HG03442 (cell line): ENCODE results near the gene TTLL6.
"Not testable (repeated sequence)": the region's sequence is repeated elsewhere in the genome, so short reads cannot be mapped to it uniquely, and the experiment has no call there.

Source experiments
- ATAC-seq: cut with Tn5 transposase; IDR thresholded peaks from one replicate; pipeline ENCODE4 v1.9.1; 2021; ENCODE audit warnings: mild to moderate bottlenecking, moderate library complexity; ENCODE audit not compliant: unreplicated experiment

Gene TTLL6

GRCh38 chr17:48725004-48725287 lies 92.1 kb downstream of the TTLL6 start:
- no peak for ATAC-seq

DNA sequence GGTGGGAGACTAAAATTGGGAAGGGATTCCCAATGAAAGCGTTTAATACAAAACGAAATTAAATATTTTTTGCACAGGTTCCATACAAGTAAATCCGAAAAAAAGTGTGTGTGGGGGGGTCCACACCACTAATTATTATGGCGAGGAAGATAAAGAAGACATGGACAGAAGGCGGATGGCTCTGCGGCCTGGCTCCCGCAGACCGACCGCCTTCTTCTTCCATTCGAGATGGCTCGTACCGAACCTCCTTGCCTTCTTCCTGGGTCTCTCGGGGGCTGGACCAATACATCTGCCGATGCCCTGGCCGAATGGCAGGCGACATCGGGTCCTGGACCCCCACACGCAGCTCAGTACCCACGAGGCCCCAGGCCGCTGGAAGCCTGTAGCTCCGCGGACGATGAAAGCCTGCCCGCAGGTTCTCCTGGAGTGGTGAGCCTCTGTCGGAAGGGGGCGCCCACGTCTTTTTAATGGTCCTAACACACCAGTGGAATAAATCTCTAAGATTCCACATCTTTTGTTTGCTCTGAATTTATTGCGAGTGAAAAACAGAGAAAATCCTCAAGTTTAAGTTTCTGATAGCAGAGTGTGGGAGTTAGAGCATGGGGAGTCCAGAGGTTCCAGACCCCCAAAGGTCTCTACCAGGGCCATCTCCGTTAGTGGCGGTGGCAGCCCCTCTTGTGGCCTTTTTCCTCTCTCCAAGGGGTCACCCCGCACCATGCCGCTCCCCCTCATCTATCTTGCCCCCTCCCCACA lies 92.6 kb downstream of the TTLL6 start:
- no peak for ATAC-seq

DNA sequence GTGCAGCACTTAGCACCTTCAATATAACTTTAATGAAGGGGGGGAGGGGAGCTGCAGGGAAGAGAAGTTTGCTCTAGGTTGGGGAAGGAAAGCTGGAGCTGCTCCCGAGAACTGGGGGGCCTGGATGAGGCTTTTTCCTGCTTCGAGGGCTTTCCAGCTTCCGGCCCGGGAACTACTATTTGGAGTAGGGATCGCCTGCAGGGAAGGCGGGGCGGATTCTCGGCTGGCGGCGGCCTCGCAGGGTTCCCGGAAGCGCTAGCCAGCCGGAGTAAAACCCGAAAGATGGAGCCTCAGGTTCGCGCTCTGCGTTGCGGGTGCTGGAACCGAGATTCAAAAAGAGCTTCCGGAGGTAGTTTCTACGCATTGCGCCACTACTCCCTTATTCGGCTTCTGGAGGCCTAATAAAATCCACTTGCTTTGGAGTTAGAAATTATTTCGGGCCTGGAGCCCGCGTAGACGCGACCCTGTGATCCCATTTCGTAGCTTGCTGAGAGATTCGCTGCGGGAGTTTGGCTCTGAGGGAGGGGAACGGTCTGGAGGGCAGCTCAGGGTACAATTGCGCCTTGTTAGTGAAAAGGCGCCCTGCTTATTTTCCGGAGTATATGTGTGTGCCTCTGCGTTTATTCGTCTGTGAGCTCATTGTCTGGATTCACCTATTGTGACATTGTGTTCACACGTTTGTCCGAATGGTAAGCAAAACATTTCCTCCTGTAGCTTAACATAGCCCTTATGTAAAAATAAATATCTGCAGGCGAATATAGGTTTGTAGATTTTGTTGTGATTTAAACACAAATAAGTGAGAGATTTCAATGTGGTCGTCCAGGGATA lies 93.4 kb downstream of the TTLL6 start:
- no peak for ATAC-seq

DNA sequence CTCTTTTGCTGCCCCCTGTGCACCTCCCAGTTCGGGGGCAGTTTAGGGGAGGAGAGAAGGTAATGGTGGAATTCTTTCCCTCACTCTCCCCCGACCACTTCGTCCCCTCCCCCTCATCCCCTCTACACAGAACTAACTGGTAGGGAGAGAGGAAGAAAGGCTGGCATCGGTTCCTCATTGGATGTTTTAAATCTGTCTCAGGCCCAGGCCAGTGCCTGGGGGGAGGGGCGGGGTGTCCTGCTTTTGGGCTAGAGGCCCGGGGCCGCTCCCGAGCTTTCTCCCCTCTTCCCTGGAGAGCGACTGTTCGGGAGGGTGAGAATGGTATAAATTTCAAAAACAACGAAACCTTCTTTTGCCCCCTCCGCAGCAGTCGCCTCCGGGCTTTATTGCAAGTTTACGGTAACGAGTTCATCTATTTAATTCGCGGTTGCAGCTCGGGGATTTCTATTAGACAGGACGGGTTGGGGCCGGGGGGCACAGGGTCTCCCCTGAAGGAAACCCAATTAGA lies 94.1 kb downstream of the TTLL6 start, which contains the start of gene PRAC2:
Gene PRAC2 (plus strand): TSS at position 271 of the 508 bp plus-strand sequence. CDS start 1,226 bp downstream, outside the sequence.
- ATAC-seq: no peak

- no peak for ATAC-seq
Measured at GRCh38 chr17:48722201-48722907, 94.7 kb downstream of the TTLL6 start, which contains the start of gene PRAC1. Gene PRAC1, minus strand, starts transcription at chr17:48722518. Its CDS starts 126 bp downstream, at chr17:48722392.

- ATAC-seq: no peak
Measured at GRCh38 chr17:48721009-48721402, 96.0 kb downstream of the TTLL6 start.

DNA sequence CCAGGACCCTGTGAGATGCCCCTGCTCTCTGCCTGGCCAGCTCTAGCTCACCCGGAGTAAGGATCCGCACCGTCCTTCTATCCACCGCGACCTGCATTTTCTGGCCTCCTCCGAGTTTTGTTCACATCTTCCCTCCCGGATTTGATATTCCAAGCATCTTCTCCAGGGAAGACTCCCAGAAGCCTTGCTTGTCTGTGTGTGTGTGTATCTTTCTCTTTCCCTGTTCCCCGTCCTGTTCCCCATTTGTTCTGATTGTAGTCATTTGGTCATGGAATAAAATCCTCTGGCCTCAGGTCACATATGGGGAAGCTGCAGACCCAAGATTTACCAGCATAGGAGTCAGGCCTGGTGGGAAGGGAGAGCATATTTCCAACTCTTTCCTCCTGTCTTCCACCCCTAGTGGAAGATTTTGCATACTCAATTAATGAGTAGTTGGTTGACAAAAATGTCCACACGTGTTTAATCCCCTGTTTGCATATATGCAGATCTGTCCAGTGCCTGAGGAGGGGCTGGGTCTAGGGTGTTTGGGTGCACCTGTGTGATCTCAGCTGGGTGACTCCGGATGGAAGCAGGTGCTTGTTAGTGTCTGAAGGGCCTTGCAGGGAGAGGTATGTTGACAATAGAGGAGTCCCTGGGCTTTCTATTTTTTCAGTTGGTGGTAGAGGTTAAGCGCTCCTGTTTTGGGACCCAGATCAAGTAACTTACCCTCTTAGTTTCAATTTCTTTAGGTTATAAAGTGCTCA lies 96.6 kb downstream of the TTLL6 start:
- ATAC-seq: no peak

GRCh38 chr17:48719642-48720265 lies 97.3 kb downstream of the TTLL6 start:
- ATAC-seq: no peak

GRCh38 chr17:48718761-48719641 lies 98.0 kb downstream of the TTLL6 start:
- ATAC-seq: no peak

GRCh38 chr17:48718227-48718760 lies 98.7 kb downstream of the TTLL6 start:
- no peak for ATAC-seq

DNA sequence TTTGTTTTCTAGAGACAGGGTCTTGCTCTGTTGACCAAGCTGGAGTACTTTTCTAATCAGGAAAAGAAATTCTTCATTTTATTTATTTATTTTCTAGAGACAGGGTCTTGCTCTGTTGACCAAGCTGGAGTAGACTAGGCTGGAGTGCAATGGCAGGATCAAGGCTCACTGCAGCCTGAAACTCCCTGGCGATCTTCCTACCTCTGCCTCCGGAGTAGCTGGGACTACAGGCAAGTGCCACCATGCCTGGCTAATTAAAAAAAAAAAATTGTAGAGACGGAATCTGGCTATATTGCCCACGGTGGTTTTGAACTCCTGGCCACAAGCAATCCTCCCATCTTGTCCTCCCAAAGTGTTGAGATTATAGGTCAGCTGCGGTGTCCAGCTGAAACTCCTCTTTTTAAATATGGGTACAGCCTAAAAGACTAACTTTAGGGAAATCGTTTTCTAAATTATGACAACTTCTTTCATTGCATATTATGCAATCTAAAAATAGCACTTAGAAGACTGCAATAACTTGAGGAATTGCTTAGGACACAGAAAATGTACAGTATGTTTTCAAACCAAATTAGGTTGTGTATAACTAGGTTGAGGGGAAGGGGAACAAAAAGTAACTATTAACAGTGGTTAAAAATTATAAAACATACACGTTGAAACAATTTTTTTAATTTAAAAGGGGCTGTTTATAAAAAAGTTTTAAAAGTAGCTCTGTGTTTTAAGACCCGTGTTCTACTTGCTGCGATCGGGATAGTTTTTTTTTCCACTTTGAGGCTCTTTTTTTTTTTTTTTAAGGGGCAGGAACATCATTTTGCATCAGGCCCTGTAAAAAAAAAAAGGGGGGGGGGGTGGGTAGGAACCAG lies 99.4 kb downstream of the TTLL6 start:
- no peak for ATAC-seq

DNA sequence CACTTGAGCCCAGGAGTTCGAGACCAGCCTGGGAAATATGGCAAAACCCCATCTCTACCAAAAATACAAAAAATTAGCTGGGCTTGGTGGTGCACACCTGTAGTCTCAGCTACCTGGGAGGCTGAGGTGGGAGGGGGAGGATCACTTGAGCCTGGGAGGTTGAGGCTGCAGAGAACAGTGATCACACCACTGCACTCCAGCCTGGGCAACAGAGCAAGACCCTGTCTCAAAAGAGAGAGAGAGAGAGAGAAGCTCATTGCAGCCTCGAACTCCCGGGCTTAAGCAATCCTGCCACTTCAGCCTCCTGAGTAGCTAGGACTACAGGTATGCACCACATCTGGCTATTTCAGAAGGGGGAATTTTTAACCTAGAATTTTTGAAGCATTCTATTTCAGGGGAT lies 100.5 kb downstream of the TTLL6 start:
- ATAC-seq: not testable (repeated sequence)

DNA sequence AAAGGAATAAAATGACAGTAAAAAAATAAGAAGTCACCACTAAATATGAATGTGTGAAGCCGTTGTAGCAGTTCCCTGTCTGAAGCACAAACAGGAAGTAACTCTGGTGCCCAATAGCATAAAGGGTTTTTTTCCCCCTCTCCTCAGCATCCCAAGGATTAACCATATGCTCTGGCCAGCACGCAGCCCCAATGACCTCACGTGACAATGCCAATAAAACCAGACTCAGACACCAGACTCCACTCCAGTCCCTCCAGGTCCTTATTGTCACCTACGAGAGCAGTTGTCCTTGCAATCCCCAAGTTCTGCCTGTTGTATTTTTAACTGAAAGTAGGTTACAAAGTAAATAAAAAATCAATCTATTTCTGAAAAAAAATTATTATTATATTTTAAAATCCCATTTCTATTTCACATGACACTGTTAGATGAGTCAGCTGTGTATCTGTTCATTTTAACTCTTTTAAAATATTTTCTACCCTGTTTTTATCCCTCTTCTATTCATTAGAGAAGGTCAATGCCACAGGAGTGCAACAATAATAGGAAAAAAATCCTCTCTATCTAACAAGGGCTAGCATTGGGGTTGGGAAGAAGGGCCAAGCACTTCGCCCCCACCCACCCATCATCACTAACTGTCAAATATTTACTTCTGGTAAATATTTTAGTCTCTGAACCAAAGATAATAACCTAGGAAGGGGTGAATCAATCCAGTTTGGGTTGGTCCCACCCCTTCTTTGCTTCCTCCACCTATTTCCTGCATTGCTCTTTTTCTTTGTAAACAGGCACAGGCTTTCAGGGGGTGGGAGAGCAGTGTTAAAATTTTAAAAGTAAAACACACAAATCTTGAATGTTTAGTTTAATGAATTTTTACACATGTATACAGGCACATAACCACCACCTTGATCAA lies 101.3 kb downstream of the TTLL6 start:
- ATAC-seq: no peak
